GM06990 (cell line): ENCODE data around the gene HELB.

Experiments
- DNase-seq: peaks from one replicate; pipeline ENCODE4 v3.0.0-alpha.2; 2011; ENCODE audit not compliant: insufficient read length; ENCODE audit errors: extremely low read depth
- H3K27me3 ChIP-seq: replicated peaks from 2 replicates; pipeline ENCODE4 v1.6.0; 2011; ENCODE audit warnings: low read length; ENCODE audit not compliant: control insufficient read depth, insufficient read depth
- H3K36me3 ChIP-seq: 2 replicates; pipeline ENCODE4 v1.5.1; 2011; ENCODE audit warnings: low read length; ENCODE audit not compliant: control insufficient read depth, insufficient read depth
- H3K4me3 ChIP-seq: replicated peaks from 2 replicates; pipeline ENCODE4 v1.5.1; 2011; ENCODE audit warnings: low read depth, mild to moderate bottlenecking, control low read depth, low read length
- CTCF ChIP-seq: IDR thresholded peaks from 2 replicates; pipeline ENCODE4 v1.5.1; 2011; ENCODE audit warnings: low read length, control low read depth, mild to moderate bottlenecking, inconsistent platforms; ENCODE audit not compliant: insufficient read depth, poor library complexity, severe bottlenecking

The HELB gene

GRCh38 chr12:66335746-66336145 is 33.5 kb downstream of the HELB start:
- DNase-seq: no peak
- no peak for TF ChIP-seq CTCF
- Histone ChIP-seq H3K4me3 (no peak overlapping the region), H3K36me3 (peaks cover 4% of the 10 kb centered on the region), H3K27me3 (no peaks in the 10 kb centered on the region)

- no peak for TF ChIP-seq CTCF
These were observed 35.2 kb downstream of the HELB start for GRCh38 chr12:66337381-66338010.

GRCh38 chr12:66340131-66340530 is 37.8 kb downstream of the HELB start:
- Histone ChIP-seq H3K4me3 (no peak overlapping the region), H3K36me3 (peaks cover 5% of the 10 kb centered on the region), H3K27me3 (no peaks in the 10 kb centered on the region)
- no peak for TF ChIP-seq CTCF
- DNase-seq: no peak

More at GRCh38 chr12:66337381-66338010, 35.2 kb downstream of the HELB start:
- peaks cover 3% of the 10 kb centered on the region for H3K36me3 ChIP-seq
- no peak overlapping the region for H3K4me3 ChIP-seq
- H3K27me3 ChIP-seq: no peaks in the 10 kb centered on the region
- no peak for DNase-seq

DNA sequence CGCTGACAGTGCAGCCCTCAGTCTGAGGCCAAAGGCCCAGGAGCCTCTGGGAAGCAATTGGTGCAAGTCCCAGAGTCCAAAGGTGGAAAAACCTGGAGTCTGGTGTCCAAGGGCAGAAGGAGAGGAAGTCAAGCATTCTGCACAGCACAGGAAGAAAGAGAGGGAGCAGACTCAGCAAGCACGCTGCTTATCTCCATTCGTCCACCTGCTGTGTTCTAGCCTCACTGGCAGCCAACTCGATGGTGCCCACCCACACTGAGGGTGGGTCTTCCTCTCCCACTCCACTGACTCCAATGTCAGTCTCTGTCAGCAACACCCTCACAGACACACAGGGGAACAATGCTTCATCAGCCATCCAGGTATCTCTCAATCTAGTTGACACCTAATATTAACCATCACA is 38.8 kb downstream of the HELB start:
- no peak for TF ChIP-seq CTCF
- no peak for DNase-seq
- H3K36me3 ChIP-seq: peaks cover 5% of the 10 kb centered on the region

DNA sequence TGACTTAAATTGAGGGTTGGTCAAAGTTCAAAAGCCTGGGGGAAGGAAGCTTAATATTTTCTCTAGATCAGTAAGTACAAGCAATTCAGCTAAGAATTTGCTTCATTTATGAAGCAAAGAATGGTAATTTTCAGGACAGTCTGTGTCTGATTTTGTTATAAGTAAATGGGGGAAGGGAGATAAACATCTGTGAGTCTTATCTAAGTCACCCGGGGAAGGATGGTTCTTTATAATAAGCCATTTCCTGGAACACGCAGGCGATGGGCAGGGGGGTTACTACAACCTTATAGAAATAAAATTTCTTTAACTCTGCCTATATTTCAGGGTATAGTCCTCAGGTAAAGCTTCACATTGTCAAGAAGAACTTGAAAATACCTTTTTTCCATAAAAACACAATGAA is 42.9 kb downstream of the HELB start:
- no peak for TF ChIP-seq CTCF
- DNase-seq: no peak

More for the DNA sequence above, 38.8 kb downstream of the HELB start:
- Histone ChIP-seq H3K4me3 (no peak overlapping the region), H3K27me3 (no peaks in the 10 kb centered on the region)

GRCh38 chr12:66345956-66346355 is 43.7 kb downstream of the HELB start:
- no peak for TF ChIP-seq CTCF
- Histone ChIP-seq H3K4me3 (no peak overlapping the region), H3K27me3 (no peaks in the 10 kb centered on the region), H3K36me3 (peaks cover 5% of the 10 kb centered on the region)
- DNase-seq: no peak

More for the DNA sequence above, 42.9 kb downstream of the HELB start:
- no peak overlapping the region for H3K4me3 ChIP-seq
- peaks cover 5% of the 10 kb centered on the region for H3K36me3 ChIP-seq
- no peaks in the 10 kb centered on the region for H3K27me3 ChIP-seq
